ENCODE measurements around the gene SGSM2.

Gene SGSM2

DNA sequence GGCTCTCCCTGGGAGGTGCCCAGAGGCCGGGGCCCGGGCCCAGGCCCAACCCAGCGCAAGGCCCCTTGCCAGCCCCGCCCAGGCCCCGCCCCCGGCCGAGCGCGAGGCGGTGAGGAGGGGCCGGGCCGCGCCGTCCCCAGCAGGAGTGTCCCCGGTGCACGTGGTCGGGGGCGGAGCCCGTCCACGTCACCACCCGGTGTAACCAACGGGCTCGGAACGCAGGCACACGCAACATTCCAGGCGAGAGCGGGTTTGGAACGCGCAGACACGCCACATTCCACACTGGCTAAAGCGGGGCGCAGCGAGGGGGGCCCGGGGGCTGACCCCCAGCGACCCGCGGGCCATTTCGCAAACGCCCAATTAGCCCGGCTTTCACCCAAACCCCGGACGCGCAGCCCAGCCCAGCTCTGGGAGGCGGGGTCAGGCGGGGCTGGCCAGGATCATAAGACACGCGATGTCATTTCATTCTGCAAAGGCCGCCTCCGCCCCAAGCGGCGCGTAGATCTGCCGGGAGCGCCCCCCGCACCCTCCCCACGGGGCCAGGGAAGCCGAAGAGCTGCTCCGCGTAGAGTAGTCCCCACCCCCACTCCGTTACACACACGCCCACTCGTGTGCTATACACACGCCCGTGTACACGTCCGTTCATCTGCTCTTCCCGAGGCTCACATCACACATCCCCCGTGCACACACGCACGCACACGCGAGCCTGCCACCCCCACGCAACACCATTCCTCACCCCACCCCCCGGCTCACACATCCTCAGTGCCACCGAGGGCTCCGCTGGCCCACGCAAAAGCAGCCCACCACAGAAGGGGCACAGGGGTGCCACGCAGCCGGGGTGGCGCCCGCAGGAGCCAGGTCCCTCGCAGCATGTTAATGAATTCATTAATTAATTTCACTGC, 62.5 kb downstream of the SGSM2 start:
- DNase-seq (ENCODE audit: low read depth in 2 of 2): peak; percentile 82 to 86

DNA sequence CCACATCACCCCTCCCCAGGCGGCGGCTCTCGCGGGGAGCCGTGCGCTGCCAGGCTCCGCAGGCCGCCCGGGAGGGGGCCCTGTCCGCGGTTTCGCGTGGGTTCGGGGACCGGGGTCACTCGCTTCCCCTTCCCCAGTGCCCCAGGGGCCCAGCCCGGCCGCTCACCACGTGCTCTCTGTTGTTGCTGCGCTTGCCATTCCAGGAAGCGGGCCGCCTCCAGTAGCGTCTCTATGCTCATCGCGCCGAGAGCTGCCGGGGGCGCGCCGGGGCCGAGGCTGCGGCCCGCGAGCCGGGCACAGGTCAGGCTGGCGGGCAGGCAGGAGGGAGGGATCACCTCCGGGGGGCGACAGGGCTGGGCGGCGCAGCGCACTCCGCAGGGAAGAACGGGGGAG, 63.2 kb downstream of the SGSM2 start:
- DNase-seq (ENCODE audit: low read depth in 2 of 2): no peak

DNA sequence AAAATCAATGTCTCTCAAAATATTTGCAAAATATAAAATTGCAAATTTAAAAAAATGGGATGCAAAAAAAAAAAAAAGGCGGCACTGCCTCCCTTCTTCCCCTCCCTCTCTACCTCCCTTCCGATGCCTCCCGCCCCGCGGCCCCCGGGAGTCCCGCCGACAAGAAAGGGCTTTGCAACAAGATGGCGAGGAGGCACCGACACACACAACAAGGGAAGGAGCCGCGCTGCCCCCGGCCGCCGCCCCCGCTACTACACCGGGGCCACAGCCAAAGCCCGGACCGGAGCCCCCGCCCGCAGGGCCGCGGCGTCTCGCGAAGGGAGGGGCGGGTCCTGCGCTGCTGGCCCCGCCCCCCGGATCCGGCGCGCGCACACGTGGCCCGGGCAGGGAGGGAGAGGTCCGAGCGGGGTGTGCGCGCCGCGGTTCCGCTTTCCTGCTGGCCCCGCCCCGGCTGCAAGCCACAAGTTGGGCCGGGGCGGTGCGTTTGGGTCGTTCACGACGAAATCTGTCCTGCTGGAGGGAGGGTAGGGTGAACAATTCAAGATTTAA, 63.6 kb downstream of the SGSM2 start, which contains the start of gene MNT:
Gene MNT (minus strand): TSS at position 184 of the 549 bp plus-strand sequence. CDS start 348 bp downstream, outside the sequence.
- peak; percentile 87 to 88 for DNase-seq (ENCODE audit: low read depth in 2 of 2)

DNA sequence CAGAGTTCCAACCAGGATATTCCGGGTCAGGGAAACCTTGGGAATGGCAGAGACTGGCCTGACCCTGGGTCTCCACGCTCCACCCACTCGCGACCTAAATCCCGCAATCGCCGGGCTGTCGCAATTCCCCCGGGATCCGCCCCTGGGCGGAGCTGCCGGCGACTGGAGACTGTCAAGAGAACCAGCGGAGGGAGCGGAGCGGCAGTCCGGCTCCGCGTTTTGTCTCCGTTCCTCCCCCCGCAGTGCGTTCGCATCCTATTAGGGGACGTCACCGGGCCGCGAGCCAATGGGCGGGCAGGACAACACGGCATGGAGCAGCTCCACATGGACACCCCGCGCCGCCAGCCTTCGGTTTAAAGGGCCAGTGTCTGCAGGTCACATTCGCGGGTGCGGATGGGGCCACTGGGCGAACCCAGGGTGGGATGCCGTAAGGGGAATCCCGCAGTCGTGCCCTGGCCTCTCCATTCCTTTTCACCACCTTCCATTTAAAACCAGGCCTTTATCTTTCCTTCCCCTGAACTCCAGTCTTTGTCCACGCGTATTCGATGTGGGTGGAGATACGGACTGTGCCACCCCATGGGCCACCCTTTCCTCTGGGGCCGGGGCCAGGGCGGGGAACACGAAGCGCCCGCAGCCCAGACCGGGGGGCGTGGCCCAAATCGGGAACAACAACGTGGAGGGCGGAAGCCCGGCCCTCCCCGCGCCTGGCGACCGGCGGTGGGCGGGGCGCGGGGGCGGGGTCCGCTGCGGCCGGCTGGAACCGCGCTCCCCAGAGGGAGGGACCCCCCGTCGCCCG, 64.3 kb downstream of the SGSM2 start:
- peak; percentile 98 to 99 for DNase-seq (ENCODE audit: low read depth in 2 of 2)

DNA sequence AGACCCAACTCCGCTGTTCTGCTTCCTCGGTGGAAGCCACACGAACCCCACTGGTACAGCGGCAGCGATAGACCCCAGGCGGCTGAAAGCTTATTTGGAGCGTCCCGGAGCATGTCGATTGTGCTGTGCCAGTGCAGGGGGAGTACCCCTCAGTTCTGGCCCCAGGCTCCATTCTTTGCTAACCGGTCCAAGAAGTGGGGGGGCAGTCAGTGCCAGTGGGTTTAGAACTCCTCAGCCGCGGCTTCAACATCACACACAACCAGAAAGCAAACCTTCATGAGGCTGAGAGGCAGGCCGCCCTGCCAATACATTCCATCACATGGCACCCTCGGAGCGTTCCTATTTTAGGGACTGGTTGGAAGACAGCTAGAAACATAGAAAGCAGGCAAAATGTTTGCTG, 65.2 kb downstream of the SGSM2 start:
- DNase-seq (ENCODE audit: low read depth in 2 of 2): no peak

DNA sequence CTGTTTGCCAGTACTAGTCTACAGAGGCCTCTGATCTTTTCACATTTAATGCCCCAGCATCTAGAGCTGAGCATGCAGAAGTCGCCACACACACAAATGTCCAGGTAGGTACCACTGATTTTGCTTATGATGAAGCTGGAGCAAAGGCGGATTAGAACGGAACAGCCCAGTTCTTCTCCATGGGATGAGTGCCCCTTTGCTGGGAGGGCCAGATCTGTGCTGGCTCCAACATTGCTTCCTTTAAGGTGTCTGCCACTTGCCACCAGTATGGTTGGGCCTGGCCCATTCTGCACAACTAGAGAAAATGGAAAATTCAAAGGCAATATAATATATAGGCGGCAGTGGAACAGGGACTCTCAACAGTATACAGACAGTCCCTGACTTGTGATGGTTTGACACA, 65.7 kb downstream of the SGSM2 start:
- no peak for DNase-seq (ENCODE audit: low read depth in 2 of 2)

DNA sequence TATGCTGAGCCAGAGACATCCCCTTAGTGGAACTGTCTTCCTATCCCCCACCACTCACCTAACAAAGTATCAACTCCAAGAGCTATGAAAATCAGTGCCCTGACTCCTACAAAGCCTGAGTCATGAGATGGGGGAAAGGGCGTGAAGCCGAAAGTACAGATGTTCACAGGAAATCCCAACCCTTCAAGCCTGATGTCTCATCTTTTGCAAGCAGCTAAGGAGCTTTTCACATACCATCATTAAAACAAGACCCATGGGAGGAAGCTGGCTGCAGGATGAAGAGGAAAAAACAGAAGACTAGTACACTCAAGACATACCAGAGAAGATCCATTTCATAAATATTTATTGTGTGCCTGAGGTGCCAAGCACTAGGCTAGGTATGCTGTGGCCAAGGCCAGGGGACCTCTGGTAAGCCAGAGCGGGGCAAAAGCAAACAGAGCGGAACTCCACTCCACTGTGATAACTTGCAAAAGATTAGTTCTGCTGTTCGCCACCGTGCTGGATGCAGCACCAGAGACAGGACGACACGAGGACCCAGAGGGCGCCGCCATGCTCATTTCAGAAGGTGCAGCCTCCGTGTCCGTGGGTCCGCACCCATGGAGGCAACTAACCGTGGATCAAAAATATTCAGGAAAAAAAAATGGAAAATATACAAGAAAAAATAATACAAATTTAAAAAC, 68.1 kb downstream of the SGSM2 start:
- DNase-seq (ENCODE audit: low read depth in 2 of 2): no peak

DNA sequence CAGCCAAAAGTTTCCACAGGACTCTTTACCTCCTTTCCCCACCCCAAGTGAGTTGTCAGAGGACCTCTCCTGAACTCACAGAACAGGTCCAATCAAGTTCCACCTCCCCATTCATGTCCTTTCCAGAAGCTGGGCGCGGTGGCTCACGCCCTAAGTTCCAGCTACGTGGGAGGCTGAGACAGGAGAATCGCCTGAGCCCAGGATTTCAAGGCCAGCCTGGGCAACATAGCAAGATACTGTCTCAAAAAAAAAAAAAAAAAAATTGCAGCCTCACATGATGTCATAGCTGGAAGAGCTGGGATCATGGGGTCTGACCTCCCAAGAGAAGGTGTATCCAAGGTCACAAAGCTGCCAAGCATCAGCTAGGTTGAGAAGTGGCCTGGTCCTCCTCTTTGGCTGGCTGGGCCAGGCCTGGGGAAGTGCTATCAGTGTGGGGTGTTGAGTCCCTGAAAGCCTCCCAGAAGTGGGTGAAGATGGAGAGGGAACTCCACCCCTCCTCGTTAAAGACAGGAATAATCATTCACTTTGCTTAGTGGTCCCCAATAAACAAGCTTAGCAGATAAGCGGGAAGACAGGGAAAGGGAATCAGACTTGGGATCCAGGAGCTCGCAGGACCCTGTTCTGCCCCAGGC, 69.1 kb downstream of the SGSM2 start:
- no peak for DNase-seq (ENCODE audit: low read depth in 2 of 2)

DNA sequence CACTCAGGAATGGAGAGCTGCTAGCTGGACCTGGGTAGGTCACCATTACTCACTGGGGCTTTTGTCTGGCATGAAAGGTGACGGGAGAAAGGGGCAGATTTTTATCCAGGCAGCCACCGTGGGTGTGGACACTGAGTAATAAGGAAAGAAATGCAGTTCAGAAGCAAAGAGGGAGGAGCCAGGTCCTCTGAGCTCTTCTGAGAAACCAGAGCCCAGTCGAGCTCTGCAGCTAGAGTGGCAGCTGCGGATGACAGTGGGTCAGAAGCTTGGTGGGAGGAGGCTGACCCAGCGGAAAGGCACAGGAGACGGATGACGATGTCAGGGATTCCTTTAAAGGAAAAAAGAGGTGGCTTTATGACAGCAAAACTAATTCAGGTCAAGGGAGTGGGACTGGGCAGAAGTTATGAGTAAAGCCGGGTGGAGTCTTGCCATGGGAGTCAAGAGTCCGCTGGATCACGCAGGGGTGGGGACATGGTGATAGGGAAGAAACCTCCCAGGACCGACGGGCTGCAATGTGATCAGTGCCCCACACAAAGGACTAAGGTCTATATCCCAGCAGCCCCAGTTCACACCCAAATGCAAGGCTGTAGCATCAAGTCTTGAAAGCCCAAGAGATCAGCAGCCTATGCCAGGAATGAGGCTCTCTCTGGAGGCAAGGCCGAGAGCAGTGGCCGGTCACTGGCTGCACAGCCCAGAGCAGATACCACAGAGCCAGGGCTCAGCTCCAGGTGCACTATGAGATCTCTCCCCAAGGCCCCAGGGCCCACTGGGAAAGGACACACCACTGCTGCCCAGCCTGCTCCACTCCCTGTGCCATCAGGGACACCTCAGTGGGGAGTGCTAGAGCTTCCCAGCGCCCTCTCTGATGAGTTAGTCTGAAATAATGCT, 69.8 kb downstream of the SGSM2 start:
- no peak for DNase-seq (ENCODE audit: low read depth in 2 of 2)

DNA sequence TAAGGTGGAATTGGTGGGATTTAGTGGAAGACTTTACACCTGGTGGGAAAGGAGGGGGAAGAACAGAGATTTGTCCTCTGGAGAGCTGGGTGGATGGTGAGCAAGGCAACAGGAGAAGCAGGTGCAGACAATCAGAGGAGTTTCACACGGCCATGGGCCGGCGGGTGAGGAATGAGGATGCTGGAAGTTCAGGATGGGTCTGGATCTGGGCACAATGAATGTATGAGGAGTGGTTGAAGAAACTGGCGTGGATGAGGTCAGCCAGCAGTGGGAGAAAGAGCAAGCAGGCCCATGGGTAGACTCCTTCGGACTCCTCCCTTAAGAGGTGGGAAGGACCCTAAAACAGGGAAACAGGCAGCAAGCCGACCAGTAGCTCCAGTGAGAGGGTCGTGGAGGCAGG, 73.7 kb downstream of the SGSM2 start:
- no peak for DNase-seq (ENCODE audit: low read depth in 2 of 2)

DNA sequence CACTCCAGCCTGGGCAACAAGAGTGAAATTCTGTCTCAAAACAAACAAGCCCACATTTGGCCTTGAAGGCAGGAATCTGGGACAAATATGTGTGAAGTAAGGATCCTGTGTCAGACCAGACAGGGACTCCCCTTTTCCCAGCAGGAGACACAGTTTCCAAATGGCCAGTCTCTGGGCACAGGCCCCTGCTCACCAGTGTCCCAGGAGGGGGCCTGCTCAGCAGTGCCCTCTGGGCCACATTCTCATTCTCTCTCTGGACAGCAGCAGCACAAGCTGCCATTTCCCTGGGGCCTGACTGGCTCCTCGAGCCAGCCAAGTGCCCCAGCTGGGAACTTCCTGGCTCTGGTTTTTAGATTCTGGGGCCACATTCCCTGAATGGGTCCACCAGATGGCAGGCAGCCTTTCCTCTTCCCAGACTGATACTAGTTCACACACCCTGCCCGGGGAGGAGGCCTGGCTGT, 75.3 kb downstream of the SGSM2 start:
- no peak for DNase-seq (ENCODE audit: low read depth in 2 of 2)

DNA sequence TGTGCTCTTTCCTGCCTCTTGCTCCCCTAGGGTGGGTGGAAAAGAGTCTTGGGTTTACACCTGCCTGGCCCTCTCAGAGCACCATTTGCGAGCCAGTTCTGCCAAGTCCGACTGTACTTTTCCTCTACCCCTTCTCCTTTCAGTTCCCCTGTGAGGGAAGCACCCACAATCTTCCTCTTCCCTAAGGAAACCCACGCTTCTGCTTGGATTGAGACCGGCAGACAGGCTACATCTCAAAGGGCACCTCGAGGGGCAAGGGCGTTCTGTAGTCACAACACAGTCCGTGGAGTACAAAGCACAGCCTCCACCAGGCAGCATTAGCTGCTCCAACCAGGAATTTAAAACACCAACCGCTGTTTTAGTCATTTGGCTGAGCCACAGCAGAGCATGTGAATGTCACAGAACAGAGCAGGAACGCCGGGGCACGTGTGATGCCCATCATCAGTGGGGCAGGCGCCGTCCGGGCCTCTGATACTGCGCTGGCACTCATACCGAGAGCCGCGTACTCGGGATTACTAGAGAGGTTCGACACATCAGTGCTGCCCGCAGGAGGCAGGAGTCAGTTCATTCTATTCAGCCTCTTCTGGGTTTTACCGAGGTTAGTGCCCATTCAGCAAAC, 77.3 kb downstream of the SGSM2 start:
- no peak for DNase-seq (ENCODE audit: low read depth in 2 of 2)

DNA sequence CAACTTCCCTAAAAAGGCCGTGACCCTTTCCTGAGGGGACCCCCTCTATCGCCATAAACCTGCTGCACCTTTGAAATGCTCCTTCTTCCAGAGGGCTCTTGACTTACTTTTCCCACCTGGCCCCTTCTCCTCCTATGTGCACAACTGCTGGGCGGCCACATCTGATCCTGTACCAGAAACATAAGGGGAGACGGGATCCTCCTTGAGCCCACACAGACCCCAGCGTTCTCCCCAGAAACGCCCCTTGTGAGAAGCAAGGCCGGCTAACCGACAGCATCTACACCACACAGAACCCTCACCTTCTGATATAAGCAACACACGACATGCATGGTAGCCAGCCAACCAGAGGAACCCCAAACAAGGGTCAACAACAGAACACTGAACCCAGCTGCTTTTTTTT, 77.8 kb downstream of the SGSM2 start:
- no peak for DNase-seq (ENCODE audit: low read depth in 2 of 2)

DNA sequence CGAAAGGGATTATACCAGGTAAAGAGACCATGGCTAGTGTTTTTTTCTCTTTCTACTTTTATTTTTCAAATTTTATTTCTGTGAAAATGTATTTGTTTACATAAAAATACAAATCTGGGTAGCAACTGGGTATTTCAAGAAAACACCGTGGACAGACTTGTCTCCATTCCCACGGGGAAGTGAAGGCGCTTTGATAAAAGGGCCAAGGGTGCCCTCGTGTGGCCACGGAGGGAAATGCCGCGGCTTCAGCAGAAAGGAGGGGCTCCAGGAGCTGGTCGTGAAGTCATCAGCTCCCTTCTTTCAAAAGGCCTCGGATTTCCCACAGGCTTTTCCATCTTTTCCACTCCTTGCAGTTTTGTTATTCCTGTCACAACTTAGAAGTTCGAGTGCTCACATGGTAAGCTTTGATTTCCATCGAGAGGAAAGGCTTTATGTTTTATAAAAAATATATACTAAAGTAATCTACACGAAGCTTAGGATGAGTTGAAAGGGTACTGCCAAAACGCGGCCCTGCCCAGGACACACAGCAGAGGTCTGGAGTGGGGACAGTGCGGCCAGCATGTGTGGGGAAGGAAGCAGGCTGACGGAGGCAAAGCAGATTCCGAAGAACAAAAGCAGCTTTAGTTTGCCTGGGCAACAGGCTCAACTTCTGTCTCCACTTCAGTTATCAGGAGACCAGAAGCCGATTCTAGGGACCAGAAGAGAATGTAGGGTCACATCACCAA, 78.9 kb downstream of the SGSM2 start:
- peak; percentile 72 for DNase-seq (ENCODE audit: low read depth in 2 of 2)

DNA sequence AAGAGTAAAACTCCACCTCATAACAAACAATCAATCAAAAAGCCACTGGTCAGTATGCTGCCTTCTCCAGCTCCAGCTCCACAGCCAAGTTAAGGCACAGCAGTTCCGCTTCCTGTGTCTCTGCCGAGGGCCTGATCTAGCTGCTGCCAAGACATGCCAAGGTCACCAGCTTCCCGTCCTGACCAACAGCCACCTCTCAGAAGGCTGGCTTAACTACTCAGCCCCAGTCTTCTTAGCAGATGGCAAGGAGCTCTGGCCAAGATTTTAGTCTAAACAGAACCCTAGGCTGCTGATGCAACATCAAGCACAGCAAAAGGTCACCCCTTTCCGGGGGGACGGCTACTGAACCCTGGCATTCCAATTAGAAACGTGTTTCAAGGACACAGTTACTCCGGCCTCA, 81.3 kb downstream of the SGSM2 start:
- no peak for DNase-seq (ENCODE audit: low read depth in 2 of 2)

DNA sequence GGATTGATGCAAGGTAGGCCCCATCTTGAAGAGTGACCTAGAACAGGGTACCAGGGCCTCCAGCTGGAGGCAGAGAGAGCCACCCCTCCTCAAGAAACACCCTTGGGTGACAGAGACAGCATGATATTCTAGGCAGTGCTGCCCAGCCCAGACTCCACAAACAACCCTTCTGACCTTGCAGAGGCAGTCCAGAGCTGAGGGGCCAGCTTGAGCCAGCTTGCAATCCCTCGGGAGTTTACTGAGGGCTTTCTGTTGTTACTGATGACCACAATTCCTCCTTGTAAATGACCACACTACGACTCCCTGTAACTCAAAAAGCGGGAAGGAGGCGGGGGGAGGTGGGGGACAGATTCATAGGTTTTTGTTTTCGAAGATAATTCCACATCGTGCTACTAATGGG, 82.2 kb downstream of the SGSM2 start:
- no peak for DNase-seq (ENCODE audit: low read depth in 2 of 2)

DNA sequence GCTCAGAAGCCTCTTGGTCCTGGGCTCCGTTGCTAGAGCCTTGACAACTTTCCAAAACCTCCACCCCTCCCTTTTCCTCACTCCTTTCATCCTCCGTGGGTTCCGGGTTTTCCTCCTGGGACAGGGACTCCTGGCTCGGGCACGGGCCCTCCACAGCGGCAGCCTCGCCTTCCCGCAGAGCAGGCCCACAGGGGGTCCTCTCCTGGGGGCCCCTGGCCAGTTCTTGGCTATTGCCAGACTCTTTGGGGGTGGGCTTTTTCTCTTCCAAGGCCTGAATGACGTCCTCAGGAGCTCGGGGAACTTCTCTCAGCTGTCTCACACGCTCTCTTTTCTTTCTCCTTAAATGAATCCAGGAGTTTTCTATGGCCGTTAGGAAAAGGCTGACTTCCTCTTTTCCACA, 82.9 kb downstream of the SGSM2 start:
- no peak for DNase-seq (ENCODE audit: low read depth in 2 of 2)

DNA sequence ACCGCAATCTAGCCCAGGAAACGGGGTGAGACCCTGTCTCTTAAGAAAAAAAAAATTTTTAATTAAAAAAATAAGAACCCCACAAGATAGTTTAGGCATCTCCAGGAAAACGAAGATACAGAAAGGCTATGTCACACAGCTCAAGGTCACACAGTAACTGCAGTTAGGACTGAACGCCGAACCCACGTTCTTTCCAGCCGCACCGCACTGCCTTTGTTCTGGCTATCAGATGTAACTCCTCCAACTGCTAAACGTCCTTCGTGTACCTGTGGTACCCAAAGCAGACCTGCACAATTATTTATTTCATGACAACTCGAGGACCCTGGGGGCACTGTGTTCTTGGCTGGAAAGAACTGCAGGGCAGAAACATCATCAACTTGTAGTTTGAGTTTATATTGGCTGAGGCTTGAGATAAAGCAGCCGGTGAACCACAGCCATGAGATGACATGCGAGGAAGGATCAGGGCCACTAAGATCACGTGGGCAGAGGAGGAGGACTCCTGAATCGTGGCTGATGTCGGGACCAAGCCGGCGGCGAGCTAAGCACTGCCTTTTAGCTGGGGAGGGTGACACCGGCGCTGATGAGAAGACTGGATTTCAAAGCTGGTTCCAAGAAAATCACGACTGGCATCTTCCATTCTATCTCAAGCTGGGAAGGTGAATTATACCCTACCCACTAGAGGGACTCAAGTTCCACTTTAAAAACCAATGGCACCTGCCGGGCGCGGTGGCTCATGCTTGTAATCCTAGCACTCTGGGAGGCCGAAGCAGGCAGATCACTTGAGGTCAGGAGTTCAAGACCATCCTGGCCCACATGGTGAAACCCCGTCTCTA, 84.2 kb downstream of the SGSM2 start:
- no peak for DNase-seq (ENCODE audit: low read depth in 2 of 2)

Measured in activated CD8-positive, alpha-beta memory T cell treated with anti-CD3 and anti-CD28 coated beads for 4 hours (primary cell).